Measurements from ENCODE around the gene GLCCI1.

The GLCCI1 gene

DNA sequence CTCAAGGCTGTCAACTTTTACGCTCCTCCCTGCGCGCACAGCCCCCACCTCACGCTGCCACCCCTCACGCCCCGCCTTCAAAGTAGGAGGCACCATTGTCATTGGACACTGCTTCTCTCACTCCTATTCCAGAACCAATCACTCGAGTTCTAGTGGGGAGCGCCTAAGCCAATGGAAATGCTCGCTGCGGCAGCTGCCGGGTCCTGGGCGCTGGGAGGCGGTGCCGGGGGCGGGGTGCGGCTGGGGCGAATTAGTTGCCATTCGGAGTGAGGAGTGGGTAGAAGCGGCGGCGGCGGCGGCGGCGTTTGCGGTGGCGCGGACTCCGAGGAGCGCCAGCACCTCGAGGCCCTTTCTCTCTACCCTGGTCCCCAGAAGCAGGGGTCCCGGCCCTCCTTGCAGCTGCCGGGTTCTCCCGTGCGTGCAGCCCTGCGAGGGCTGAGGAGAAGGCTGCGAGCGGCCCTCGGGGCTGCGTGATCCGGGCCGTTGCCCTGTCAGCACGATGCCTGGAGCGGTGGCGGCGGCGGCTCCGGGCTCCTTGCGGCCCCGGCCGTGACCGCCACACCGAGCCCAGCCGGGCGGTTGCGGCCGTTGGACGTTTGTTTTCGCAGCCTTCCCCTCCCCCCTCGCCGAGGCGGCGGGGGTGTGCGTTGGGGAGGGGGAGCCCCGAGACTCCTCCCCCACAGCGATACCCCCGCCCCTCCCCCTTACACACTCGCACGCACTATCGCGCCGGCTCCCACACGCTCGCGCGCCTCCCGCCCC lies at the start of gene GLCCI1:
Gene GLCCI1, plus strand, starts transcription at position 253 of the 762 bp plus-strand sequence. CDS start 555 bp downstream, outside the sequence.
- DNase-seq = peak; percentile 96

DNA sequence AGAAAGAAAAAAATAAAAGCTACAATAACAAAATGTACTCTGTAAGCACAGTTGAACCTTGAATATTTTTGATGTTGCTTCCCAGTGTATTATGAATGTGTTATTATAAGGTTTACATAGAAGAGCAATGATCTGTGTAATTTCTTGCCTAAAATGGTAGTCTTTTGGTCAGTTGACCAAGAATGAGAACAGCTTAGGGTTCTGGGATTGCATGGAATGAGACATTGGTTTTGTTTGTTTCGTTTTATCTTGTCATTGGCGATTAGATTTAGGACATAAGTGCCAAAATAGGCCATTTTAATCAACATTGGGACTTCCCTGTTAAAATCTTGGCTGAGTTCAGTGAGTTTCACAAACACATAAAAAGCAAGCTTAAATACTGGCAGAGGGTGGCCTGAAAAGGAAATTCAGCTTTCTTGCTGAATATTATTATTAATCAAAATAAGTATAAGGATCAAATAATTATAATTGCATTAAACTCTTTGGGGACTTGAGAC lies 49.1 kb upstream of the GLCCI1 start:
- DNase-seq = no peak

DNA sequence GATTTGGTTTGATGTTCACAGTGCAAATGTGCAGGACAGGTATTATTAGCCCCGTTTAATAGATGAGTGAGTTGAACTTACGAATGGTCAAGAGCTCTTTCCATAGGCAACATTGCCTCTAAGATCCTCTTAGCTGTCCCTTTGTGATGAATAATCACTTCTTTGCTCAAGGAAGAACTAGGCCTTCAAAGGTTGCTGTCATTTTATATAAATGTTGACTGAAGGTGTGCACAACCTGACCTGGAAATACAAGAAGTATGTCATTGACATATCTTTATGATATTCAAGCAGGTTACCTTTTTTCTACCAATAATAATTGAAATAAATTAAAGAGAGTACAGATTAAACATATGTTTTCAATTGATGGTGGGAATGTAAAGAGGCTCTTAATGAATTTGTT lies 48.5 kb upstream of the GLCCI1 start:
- no peak for DNase-seq

DNA sequence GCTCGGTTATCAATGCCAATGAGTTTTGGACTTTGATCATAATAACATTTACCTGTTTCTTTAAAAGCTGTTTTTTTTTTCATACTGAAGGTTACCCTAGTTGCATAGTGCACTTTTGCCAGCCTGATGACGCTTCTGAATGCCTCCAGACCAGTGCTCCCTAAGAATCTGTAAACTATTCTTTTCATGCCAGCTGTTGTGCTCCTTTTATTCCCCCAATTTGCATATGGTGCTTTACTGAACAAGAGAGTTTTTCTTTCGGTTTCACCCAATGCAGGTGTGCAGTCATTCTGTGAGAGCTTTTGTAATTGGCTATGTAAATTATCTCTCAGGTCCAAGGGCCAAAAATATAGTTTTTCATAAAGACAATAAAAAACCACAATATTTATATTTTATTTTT lies 48.1 kb upstream of the GLCCI1 start:
- no peak for DNase-seq

DNA sequence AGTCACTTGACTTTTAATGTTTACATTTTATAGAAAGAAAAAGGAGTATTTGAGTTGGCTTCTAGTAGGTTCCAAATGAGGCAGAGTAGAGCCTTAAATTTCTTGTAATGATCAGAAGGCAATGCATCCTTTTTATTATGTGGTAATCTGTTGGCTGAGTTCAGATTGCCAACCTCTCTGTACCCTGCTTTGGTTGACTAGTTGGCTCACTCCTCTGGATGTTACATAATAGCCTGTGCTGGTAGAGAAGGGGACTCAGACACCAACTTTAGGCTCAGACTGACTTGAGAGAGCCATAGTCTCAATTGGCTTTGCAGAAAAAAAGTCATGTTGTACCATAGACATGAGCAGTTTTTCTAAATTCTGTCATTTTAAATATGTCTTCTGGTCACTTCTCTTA lies 46.8 kb upstream of the GLCCI1 start:
- no peak for DNase-seq

DNA sequence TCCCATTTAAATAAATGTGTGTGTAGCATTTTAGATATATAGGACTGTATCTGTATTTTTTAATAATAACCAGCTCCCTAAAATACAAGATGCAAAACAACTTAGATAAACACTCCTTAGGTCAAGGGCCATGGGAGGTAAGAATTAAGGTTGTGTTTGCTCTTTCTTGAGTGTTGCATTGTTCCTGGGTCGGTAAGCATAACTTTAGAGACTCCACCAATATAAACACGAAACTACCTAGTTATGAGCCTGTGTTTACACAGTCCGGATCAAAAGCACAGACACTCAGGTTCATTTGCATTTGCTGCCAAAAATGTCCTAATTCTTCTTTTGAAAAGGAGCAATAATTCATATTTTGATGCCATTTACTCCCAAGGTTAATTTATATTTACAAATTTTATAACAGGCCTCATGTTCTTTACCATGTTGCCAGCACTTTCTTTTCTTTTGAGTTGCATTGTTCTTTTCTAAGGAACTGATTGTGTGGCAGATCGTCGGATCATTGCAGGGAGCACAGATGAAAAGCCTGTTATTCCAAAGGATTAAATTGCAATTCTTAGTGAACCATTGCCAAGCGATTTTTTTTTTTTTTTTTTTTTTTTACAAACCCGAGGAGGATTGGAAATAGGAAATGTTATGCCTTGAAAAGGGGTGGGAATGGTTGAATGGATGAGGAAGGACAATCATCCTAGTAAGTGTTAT lies 45.8 kb upstream of the GLCCI1 start:
- no peak for DNase-seq

DNA sequence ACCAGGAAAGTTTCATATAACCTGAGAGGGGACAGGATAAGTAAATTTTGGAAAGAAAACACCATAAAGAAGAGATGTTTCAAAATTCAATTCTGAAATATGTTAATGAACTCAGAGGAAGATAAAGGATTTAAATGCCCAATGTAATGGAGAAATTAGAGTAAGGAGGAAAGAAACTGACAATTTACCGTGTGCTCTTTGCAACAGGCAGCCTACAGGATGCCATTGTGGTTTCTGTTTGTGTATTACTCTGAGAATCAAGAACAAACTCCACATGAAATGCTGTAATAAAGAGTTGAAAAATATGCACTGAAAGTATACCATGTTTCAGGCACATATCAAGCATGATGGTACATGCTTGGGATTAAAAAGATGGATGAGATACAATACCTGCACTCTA lies 44.8 kb upstream of the GLCCI1 start:
- DNase-seq = no peak

DNA sequence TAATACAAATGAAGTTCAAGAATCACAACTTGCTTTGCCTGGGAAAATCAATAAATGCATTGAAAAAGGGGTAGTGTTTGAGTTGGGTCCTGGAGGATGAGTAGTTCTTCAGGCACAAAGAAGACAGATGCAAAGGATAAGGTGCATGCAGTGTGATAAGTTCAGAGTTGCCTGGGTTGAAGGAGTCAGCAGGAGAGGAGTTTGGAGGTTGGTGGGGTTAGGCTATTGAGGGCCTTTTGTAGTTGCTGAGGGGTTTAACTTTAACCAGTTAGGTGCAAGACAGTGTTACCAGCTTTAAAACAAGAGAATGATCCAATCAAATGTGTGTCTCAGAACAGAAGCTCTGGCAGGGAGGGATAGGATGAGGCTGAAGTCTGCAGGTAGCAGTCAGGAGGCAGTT lies 44.3 kb upstream of the GLCCI1 start:
- DNase-seq = no peak

DNA sequence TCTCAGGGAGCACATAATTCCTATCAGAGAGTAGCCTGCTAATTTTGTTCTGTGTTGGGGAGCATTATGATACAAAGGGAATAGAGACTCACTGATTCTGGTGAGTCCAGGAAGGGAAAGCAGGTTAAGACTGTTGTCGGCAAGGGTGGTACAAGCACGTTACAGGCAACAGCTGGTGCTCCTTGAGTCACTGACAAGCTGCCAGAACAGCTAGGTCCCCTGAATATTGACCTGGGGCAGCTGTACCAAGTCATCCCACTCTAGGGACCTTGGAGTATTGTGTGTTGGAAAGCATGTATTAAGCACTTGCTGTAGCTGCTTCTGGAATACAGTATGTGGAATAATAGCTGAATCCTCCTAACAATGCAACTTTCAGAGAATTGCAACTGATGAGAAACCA lies 37.0 kb upstream of the GLCCI1 start:
- DNase-seq = no peak

DNA sequence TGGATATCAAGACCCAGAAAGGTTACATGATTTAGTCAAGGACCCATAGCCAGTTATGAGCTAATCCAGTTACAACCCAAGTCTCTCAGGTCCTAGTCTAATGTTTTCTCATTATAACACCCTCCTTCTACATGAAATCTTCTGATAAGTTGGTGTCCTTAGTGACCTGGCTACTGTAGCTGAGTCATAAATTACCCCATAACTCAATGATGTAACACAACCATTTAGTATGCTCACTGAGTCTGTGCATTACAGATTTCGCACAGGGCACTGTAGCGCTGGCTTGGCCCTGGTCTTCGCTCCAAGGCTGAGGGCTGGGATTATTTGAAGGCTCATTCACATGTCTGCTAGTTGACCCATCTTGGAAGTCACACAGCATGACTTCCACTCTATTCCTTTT lies 36.0 kb upstream of the GLCCI1 start:
- no peak for DNase-seq

DNA sequence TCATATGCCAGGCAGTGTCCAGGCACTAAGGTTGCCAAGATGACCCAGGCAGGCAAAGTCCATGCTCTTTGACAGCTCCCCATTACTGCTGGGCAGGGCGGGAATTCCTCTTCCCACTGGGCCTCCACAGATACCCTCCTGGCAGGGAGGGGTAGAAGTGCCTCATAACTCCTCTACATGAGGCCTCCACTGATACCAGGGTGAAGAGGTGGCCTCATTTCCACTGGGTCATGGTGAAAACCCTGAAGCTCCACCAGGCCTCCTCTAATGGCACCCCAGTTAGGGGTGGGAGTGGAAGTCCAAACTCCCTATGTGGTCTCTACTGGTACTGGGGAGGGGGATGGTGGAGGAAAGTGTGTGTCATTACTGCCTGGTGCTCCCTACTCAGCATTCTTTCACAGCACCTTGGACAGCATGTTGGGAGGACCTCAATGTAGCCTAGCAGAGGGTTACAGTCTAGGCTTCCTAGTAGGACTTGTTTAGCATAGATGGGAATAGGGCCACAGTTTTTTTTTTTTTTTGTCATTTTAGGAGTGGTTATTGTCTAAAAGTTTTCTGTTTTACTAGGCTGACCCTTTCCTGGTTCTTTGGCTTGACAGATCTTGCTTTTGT lies 34.6 kb upstream of the GLCCI1 start:
- no peak for DNase-seq

DNA sequence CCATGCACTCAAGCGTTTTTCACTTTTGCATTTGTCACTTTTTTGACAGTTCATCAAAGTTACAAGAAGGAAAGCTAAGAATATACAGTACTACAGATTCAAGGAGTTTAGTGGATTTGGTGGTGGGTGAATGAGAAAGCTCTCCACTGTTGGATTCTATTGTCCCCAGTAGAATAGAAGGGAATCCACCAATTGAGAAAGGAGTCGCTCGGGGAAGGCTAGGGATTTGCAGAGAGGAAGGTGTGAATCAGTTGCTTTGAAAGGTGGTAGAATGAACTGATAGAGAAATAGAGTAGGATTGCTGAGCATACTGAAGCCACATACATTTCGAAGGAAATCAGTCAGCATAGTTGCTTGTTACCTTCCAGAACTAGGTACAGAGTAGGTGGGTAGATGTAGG lies 33.7 kb upstream of the GLCCI1 start:
- no peak for DNase-seq

DNA sequence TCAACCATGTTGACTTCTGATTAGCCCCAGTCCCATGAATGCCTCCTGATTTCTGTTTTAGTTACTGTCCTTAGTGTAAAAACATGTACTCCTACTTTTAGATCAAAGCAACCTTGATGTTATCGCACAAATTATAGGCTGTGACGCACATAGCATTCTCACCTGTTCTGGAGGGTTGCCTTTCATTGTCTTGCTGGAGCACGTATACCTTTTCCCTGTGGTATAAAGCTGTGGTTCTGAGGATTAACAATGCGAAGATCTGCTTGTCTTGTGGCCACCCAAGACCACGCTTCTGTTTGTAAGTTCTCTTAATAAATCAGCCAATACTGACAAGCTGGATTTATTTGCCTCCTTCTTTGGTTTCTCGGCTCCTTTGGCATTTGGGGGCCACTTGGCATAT lies 30.1 kb upstream of the GLCCI1 start:
- DNase-seq = no peak

DNA sequence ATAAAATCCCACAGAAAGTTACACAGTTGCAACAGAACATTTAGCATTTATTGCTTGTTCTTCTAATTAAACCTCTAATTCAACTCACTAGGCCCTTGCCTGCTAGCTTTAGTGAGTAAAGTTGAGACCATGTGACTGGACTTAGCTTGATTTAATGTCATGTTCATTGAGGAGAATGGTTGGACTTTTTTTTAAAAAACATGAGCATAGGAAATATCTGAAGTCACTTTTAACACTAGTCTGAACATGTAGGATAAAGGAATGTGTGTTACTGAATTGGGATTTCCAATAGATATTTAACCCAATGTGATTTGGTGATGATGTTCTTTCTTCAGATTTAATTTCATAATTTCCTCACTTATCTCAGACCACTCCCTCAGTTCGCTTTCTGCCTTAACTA lies 24.6 kb upstream of the GLCCI1 start:
- no peak for DNase-seq

DNA sequence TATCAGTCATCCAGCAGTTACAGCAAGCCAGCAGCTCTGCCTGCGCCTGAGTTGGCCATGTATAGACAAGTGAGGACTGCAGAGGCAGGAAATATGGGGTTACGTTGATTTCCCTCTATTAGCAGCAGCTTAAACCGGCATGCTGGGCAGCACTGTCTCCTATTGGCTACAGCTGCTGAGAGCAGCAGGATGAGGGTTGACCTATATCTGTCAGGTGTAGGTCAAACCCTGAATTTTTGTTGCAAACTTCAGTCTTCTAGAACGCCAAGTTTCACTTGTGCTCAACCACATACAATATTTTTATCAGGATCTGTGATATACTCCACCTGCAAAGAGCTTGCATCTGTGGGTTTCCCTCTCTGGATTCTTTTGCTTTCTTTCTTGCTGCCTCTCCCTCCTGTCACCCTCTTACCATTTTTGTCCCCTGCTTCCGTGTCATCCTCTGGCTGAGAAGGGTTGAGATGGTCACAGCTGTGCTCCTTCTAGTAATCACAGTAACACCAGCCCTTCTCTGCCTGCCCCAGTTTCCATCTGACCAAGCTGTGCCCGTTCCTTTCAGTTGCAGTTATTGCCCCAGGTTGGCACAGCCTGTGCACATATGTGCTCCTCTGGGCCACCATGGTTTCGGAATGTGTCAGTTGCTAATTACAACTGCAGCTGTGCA lies 23.8 kb upstream of the GLCCI1 start:
- DNase-seq = no peak

DNA sequence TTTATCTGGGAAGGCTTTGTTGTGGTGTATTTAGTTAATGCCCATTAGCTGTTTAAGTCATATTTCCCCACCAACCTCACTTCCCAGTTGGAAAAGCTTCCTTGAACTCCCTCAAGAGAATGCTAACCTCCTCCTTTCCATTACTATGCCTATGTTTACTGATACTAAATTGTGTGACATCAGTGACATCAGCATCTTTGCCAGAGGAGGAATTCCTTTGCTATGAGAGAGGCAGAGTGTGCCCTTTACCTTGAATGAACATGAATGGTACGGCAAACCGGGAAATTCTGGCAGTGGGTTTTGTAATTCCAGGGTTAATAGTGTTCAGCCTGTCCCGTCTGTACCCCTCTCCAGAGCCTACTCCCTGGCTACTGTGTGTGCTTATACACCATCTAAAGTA lies 22.1 kb upstream of the GLCCI1 start:
- no peak for DNase-seq

DNA sequence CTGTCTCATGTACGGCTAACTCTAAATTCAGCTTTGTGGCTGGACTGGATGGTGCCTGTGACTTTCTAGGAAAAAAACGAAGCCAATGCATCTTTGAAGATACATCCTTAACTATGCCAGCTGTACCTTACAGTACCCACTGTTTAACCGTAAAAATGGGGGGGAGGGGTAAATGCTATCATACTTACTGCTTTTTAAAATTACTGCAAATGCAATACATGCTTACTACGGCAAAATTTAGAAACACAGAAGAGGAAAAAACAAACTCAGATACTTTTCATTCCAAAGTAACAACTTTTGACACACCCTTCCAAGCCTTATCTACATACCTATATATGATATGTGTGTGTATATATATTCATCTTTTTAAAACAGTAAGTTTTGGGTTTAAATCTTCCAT lies 20.4 kb upstream of the GLCCI1 start:
- DNase-seq = no peak

DNA sequence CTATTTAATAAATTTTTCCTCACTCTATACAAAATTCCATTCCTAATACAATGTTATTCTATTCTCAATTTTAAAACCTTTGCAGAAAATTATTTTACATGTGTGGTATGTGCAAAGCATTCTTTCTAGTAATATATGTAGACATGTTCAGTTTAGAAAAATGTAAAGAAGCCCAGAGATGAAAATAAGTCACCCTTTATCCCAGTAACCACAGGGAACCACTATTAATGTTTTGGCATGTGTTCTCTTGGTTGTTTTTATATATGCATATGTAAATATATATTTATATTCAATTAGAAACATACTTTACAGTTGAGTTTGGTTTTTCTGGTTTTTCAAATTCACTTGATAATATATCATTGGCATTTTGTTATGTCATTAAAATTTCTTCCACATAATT lies 14.8 kb upstream of the GLCCI1 start:
- peak; percentile 74 for DNase-seq

DNA sequence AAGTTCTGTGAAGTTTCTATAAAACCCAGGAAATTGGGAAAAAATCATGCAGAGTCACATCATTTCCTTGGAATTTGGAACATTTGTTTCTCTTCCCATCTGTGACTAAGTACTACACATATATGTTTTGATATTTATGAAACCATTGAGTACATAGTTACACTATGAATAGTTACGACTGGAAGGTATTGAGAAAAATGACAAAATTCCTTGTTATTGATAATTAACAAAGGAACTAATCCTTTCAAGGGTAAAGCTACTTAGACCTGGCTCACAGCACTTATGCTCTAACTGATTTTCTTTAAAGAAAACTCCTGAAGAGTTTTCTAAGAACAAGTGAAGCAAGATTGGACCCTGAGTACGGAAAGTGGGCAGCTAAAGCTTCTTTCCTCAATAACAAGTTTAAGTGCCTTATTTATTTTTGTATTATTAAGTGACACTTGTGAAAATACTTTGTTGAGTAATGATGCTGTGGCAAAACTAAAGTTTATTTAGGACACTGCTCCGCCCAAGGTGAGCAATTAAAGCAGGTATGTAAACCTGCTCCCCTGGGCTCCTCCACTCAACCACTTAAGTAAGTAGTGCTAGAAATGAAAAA lies 12.0 kb upstream of the GLCCI1 start:
- peak; percentile 69 for DNase-seq

DNA sequence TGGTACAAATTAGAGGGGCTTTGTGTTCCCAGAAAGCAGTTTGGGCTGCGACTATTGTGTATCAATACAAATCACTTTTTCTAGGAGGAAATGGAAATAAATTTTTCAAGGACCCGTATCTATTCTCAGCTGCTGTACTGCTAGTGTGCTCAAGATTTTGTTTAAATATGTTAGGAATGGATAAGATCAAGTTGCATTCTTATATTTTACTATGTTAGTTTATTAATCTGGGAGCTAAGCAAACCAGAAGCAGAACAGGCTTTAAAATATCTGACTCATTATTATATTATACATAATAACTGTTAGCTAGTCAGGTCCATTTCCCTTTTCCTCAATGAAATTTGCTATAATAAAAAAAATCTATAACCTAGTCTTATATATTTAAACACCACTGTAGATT lies 11.1 kb upstream of the GLCCI1 start:
- no peak for DNase-seq

DNA sequence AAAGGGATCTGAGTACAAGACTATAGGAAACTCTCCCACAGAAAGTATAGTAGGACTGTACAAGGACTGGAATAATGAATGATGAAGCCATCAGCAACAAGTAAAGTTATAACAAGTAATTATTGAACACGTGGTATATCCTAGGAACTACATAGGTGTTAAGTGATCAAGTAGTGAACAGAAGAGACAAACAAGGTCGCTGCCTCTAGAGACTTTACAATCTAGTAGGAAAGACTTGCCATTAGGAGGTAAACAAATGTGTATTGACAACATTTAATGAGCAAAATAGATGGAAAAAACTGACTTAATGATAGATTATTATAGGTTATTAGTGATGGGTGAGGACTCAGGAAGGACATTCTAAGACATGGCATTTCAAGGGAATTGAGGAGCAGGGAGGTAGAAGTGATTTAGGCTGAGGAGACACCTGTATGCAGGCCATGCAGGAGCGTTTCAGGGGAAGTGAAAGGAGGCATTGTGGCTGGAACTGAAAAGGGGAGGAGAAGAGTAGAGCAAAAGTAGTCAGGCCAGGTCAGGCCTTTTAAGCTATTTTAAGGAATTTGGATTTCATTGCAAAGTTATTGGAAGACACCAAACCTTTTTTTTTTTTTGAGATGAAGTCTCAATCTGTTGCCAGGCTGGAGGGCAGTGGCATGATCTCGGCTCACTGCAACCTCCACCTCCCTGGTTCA lies 8.5 kb upstream of the GLCCI1 start:
- DNase-seq = no peak

DNA sequence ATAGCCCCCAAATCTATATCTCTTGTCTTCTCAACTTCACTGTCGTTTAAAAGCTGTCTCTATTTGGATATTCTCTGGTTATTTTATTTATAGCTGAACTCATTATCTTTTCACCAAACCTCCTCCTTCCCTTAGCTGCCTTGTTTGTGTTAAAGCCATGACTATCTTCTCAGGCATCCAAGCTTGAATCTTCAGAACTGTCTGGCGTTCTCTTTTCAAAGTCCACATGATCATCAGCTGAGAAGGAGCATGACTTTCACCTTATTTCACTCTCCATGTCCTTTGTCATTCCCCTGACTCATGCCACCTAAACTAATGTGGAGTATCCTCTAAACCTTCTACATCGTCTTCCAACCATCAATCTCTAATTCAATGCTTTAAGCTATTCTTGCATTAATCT lies 5.7 kb upstream of the GLCCI1 start:
- DNase-seq = peak; percentile 47

DNA sequence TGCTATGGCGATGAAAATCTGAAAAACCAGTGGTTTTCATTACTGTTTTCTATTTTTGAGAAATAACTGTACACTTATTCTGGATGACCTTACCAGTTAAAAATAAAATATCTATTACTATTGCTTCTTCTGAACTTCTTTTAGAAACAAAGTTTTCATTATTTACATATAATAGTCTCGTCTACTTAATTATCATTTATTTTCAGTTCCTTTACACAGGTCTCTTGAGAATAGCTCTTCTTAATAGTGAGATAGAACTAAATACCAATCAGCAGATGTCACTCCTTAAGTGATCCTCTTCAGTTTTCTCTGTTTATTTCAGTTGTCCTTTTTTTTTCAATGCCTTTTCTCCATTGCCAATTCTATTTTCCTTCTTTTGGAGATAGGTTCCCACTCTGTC lies 4.3 kb upstream of the GLCCI1 start:
- no peak for DNase-seq

All from fibroblast of skin of right quadriceps (primary cell).